GM12878 (cell line): ENCODE data around the gene PSMB10.
A peak's percentile ranks its signal among the peaks of the same experiment; 100 is the strongest.

Experiments used
- POLR2A ChIP-seq: IDR thresholded peaks from 2 replicates; pipeline ENCODE4 v1.6.1; 2011; ENCODE audit warnings: low read depth, mild to moderate bottlenecking, low read length
- TF ChIP-seq, protein P1 (sequence below): IDR thresholded peaks from 2 replicates; pipeline ENCODE4 v1.6.1; 2012; ENCODE audit warnings: low read depth, low read length, improper control_type of control experiment

DNA sequence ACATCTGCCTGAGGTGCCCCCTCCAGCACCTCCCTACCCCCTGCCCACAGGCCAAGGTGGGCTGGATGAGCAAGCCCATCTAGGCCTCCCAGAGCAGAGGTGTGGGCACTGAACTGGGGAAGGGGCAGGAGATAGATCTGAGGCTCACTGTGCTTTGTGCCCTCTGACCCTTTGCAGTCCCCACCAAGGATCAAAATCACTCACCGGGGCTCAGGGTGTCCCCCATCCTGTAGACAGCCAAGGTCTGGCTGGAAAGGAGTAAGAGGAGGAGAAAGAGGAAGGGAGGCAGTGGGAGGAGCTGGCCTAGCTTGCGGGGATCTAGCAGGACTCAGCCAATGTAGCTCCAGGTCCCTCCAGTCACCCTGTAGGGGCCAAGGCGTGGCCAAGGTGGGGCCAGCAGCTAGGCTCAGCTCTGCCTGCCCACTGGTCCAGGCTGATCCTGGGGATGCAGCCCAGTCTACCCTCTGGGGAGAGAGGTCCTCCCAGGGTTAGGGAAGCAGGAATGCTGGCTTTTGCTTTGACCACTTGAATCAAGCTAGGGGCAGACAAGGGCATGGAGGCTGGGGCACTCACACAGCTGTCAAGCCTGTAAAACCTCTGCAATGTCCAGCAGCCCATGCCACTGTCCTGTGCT lies 30.0 kb upstream of the PSMB10 start:
- TF ChIP-seq, protein P1, sequence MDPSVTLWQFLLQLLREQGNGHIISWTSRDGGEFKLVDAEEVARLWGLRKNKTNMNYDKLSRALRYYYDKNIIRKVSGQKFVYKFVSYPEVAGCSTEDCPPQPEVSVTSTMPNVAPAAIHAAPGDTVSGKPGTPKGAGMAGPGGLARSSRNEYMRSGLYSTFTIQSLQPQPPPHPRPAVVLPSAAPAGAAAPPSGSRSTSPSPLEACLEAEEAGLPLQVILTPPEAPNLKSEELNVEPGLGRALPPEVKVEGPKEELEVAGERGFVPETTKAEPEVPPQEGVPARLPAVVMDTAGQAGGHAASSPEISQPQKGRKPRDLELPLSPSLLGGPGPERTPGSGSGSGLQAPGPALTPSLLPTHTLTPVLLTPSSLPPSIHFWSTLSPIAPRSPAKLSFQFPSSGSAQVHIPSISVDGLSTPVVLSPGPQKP, result no peak
- TF ChIP-seq POLR2A, result peak; percentile 30
